A549 (cell line): ENCODE measurements around the gene FATE1.

Source experiments
- POLR2AphosphoS2 ChIP-seq: conservative IDR thresholded peaks from 2 replicates; pipeline ENCODE4 v1.6.1; 2012; ENCODE audit warnings: low read length, improper control_type of control experiment, inconsistent platforms
- RFX5 ChIP-seq: fragments of 450-650 bp; IDR thresholded peaks from 2 replicates; pipeline ENCODE4 v1.7.1; 2014; ENCODE audit warnings: antibody characterized with exemption, mild to moderate bottlenecking, moderate library complexity
- ZFP36 ChIP-seq: fragments of 450-650 bp; IDR thresholded peaks from 2 replicates; pipeline ENCODE4 v1.6.1; 2014; ENCODE audit warnings: borderline replicate concordance; ENCODE audit not compliant: partially characterized antibody
- TF ChIP-seq, protein P1 (sequence below): IDR thresholded peaks from 2 replicates; pipeline ENCODE4 v1.6.1; 2012
- TF ChIP-seq, protein P2 (sequence below): fragments of 150-350 bp; IDR thresholded peaks from 2 replicates; pipeline ENCODE4 v1.6.1; 2014; ENCODE audit warnings: low read depth, mild to moderate bottlenecking, low read length

DNA sequence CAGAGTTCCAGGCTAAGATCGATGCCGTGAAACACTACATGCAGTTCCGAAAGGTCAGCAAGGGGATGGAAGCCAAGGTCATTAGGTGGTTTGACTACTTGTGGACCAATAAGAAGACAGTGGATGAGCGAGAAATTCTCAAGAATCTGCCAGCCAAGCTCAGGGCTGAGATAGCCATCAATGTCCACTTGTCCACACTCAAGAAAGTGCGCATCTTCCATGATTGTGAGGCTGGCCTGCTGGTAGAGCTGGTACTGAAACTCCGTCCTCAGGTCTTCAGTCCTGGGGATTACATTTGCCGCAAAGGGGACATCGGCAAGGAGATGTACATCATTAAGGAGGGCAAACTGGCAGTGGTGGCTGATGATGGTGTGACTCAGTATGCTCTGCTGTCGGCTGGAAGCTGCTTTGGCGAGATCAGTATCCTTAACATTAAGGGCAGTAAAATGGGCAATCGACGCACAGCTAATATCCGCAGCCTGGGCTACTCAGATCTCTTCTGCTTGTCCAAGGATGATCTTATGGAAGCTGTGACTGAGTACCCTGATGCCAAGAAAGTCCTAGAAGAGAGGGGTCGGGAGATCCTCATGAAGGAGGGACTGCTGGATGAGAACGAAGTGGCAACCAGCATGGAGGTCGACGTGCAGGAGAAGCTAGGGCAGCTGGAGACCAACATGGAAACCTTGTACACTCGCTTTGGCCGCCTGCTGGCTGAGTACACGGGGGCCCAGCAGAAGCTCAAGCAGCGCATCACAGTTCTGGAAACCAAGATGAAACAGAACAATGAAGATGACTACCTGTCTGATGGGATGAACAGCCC lies 28.0 kb downstream of the FATE1 start:
- TF ChIP-seq, protein P1, sequence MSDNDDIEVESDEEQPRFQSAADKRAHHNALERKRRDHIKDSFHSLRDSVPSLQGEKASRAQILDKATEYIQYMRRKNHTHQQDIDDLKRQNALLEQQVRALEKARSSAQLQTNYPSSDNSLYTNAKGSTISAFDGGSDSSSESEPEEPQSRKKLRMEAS = no peak
- TF ChIP-seq ZFP36 (no peak), POLR2AphosphoS2 (no peak), RFX5 (no peak)
- TF ChIP-seq, protein P2, sequence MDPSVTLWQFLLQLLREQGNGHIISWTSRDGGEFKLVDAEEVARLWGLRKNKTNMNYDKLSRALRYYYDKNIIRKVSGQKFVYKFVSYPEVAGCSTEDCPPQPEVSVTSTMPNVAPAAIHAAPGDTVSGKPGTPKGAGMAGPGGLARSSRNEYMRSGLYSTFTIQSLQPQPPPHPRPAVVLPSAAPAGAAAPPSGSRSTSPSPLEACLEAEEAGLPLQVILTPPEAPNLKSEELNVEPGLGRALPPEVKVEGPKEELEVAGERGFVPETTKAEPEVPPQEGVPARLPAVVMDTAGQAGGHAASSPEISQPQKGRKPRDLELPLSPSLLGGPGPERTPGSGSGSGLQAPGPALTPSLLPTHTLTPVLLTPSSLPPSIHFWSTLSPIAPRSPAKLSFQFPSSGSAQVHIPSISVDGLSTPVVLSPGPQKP = no peak
